HUES6 (cell line): ENCODE measurements around the gene RAPGEF4.

Experiments
- H3K27ac ChIP-seq: 2 replicates; pipeline ENCODE4 v1.7.0; 2013; ENCODE audit warnings: low read depth, mild to moderate bottlenecking, low read length, inconsistent platforms
- H3K27me3 ChIP-seq: 2 replicates; pipeline ENCODE4 v1.6.1; 2013; ENCODE audit warnings: low read length; ENCODE audit not compliant: control insufficient read depth, insufficient read depth
- H3K36me3 ChIP-seq: 2 replicates; pipeline ENCODE4 v1.6.1; 2013; ENCODE audit warnings: low read length; ENCODE audit not compliant: control insufficient read depth, insufficient read depth
- H3K4me1 ChIP-seq: 2 replicates; pipeline ENCODE4 v1.6.1; 2013; ENCODE audit warnings: low read length; ENCODE audit not compliant: control insufficient read depth, insufficient read depth
- H3K4me3 ChIP-seq: 2 replicates; pipeline ENCODE4 v1.5.1; 2013; ENCODE audit warnings: low read depth, low read length
- H3K9ac ChIP-seq: one replicate; pipeline ENCODE4 v1.6.1; 2013; ENCODE audit warnings: mild to moderate bottlenecking, low read length
- H3K9me3 ChIP-seq: 2 replicates; pipeline ENCODE4 v1.6.1; 2013; ENCODE audit warnings: low read depth, low read length; ENCODE audit not compliant: control insufficient read depth, insufficient read depth

The RAPGEF4 gene

DNA sequence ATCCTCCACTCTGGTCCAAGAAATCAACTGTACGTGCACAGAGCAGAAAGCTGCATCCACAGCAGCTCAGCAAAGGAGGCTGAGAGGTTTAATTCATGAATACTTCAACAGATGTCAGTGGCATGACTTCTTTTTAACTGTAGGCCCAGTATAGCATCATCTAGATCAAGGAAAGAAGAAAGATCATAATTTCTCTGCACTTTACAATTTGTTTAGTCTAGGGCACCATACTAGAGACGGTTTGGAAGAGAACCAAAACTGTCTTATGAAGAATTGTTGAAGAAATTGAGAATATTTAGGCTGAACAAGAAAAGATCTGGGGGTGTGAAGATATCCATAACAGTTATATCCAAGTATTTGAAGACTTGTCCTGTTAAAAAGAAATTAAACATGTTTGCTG is 309.5 kb downstream of the RAPGEF4 start:
- H3K4me3 ChIP-seq = no peak overlapping the region
- peaks cover 4% of the 10 kb centered on the region; the same call in 1 of the 2 replicates for H3K4me1 ChIP-seq
- no peak overlapping the region for H3K9ac ChIP-seq
- H3K36me3 ChIP-seq = no peaks in the 10 kb centered on the region
- no peaks in the 10 kb centered on the region for H3K27me3 ChIP-seq
- H3K9me3 ChIP-seq = no peaks in the 10 kb centered on the region
- H3K27ac ChIP-seq = no peak overlapping the region

DNA sequence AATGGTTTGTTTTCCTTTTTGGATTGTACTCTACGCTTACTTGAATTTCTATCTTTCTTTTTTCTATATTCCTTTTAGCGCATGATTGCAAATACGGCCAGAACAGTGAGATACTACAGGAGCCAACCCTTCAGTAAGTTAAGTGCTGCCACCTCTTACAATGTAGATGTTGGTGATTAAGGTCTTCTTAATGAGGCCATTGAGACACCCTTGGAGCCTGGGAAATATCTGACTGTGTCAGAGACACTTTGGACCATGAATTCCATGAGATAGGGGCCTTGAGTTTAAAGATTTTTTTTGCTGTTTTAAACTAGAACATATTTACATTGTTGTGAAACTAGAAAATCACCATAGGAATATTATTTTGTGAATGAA is 312.9 kb downstream of the RAPGEF4 start:
- no peaks in the 10 kb centered on the region for H3K9me3 ChIP-seq
- H3K4me1 ChIP-seq = peaks cover 4% of the 10 kb centered on the region; the same call in 1 of the 2 replicates
- H3K27ac ChIP-seq = no peak overlapping the region
- no peaks in the 10 kb centered on the region for H3K36me3 ChIP-seq
- no peak overlapping the region for H3K9ac ChIP-seq
- no peak overlapping the region for H3K4me3 ChIP-seq
- H3K27me3 ChIP-seq = no peaks in the 10 kb centered on the region

DNA sequence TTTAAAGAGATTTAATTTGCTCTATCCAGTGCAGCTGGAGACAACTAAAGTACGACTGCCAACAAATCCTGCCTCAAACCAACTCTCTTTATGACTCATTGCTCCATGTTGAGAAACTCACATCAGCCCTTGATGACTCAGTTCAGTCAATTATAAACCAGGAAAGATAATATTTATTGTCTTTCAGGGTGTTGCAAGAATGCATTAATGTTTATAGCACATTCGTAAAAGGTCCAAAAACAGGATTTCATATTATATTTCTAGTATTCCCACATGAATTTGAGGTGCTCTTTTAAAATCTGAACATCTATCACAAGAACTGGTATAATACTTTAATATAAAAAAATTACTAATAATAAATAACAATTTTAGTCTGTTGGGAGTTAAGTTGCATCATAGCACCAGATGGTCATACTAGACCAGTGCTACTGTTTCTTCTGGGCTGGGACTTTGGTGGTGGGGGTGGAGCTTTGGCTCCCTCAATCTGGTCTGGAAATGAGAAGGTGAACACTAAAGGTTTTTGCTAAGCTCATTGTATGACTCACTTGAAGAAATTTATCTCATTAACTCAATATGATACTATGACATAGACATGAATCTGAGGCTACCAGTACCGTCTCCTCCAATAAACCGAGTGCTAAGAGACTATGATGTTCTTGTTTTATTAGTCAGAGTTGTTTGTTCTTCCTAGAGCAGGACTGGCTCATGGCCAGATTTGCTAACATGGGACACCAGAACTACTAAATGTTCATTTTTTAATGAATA is 313.4 kb downstream of the RAPGEF4 start:
- H3K9ac ChIP-seq = no peak overlapping the region
- peaks cover 4% of the 10 kb centered on the region; the same call in 1 of the 2 replicates for H3K4me1 ChIP-seq
- H3K4me3 ChIP-seq = no peak overlapping the region
- H3K27me3 ChIP-seq = no peaks in the 10 kb centered on the region
- H3K27ac ChIP-seq = no peak overlapping the region
- no peaks in the 10 kb centered on the region for H3K36me3 ChIP-seq
- no peaks in the 10 kb centered on the region for H3K9me3 ChIP-seq

DNA sequence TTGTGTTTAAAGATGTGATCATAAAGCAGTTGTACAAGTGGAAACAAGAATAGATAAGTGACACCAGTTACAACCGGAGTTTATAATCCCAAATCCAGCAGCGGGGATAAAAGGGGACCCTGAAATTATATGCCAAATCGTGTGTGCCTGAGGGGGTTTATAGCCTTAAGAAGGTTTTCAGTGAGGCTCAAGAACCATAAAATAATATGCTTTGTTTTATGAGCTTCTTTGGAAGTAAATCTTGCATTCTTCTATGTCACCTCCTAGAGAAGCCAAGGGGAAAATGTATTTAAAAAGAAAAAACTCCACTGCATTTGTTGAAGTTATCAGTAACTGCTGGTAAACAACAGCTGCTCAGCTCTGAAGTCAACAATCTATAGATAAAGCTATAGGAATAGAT is 314.2 kb downstream of the RAPGEF4 start:
- Histone ChIP-seq H3K9ac (no peak overlapping the region), H3K9me3 (no peaks in the 10 kb centered on the region), H3K36me3 (no peaks in the 10 kb centered on the region), H3K4me3 (no peak overlapping the region), H3K27ac (no peak overlapping the region), H3K27me3 (no peaks in the 10 kb centered on the region), H3K4me1 (no peaks in the 10 kb centered on the region)

DNA sequence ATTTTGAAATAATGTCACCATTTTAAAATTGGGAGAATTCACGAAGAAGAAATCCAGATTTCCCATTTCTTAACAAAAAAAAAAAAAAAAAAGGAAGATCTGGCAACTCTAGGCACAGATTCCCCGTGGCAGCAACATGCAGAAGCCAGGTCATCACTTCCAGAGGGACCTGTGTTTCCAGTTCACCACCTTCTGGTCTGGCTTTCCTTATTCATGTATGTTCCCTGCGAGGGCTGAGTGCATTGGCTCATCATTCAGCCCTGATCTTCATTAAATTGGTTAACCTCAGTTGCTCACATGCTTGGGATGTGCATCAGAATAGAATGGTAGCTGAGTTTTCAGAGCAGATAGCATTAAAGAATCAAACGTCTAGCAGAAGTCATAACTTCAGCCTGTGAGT is 315.0 kb downstream of the RAPGEF4 start:
- no peaks in the 10 kb centered on the region for H3K36me3 ChIP-seq
- no peaks in the 10 kb centered on the region for H3K27me3 ChIP-seq
- H3K27ac ChIP-seq = no peak overlapping the region
- H3K4me1 ChIP-seq = no peaks in the 10 kb centered on the region
- no peaks in the 10 kb centered on the region for H3K9me3 ChIP-seq
- no peak overlapping the region for H3K9ac ChIP-seq
- no peak overlapping the region for H3K4me3 ChIP-seq

DNA sequence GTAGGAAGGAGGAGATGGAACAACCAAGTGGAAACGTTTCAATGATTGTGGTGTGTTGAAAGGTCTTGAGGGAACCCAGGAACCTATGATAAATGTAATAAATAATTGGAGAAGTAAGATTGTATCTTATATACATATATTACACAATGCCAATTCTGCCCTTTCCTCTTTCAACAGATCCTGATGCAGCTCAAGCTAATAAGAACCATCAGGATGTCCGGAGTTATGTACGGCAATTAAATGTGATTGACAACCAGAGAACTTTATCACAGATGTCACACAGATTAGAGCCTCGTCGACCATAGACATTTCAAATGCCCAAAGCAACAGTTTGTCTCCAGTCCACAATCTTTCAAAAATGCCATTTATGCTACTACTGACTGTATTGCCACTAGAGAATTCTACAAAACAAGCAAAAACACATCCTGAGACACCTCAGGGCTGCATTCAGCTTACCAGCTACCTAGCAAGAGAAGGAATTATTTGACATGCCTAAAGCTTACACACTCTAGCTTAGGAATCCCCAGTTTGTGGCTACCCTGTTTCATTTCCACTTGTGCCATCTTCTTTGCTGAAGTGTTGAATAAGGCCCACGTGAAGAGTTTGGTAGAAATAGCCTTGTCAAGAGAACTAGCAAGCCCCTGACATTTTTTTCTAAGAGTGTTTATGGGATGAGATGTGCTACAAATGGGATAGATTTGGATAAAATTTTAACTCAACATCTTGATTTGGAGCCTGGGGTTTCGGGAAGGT is 316.0 kb downstream of the RAPGEF4 start:
- no peaks in the 10 kb centered on the region for H3K4me1 ChIP-seq
- H3K27me3 ChIP-seq = no peaks in the 10 kb centered on the region
- H3K9me3 ChIP-seq = no peaks in the 10 kb centered on the region
- no peak overlapping the region for H3K4me3 ChIP-seq
- H3K27ac ChIP-seq = no peak overlapping the region
- H3K9ac ChIP-seq = no peak overlapping the region
- no peaks in the 10 kb centered on the region for H3K36me3 ChIP-seq

DNA sequence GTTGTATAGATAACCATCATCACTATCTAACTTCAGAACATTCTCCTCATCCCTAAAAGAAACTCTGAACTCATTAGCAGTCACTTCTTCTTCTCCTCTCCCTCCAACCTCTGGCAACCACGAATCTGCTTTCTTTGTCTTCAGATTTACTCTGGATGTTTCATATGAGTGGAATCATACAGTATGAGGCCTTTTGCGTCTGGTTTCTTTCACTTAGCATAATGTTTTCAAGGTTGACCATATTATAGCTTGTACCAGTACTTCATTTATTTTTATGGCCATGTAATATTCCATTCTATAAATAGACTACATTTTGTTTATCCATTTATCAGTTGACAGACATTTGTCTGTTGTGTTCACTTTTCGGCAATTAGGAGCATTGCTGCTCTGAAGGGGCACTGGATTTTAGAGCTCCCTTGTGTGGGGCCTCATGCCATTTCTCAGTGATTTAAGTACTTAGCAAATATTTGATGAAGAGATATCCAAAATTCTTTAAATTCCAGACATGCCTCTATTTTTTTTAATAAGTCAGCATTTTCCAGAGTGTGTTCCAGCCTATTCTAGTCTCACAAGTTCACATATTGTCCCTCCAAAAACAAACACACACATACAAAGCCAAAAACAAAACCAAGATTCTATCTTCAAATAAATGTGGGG is 317.5 kb downstream of the RAPGEF4 start:
- Histone ChIP-seq H3K9ac (no peak overlapping the region), H3K9me3 (no peaks in the 10 kb centered on the region), H3K27me3 (no peaks in the 10 kb centered on the region), H3K27ac (no peak overlapping the region), H3K4me3 (no peak overlapping the region), H3K36me3 (no peaks in the 10 kb centered on the region), H3K4me1 (no peaks in the 10 kb centered on the region)

DNA sequence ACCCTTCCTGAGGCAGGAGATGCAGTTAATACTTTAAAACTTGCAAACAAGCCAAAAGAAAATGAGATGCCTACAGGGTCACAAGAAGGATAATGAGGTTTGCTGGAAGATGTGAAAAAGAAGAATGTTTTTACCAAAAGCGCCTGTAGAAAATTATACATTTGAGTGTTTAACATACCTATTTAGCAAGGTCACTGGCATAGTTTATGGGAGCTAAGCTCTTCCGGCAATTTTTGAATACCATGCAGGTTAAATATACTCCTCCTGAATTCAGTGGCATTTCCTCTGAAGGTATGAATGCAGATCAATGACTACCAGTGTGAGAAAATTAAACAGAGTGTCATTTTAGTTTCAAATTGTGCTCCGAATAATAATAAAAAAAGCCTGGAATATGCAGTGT is 318.8 kb downstream of the RAPGEF4 start:
- Histone ChIP-seq H3K36me3 (no peaks in the 10 kb centered on the region), H3K27ac (no peak overlapping the region), H3K9me3 (0 out of 2 replicates have a peak, but pooled peaks cover 5% of the 10 kb centered on the region), H3K4me1 (no peaks in the 10 kb centered on the region), H3K9ac (no peak overlapping the region), H3K4me3 (no peak overlapping the region), H3K27me3 (no peaks in the 10 kb centered on the region)

DNA sequence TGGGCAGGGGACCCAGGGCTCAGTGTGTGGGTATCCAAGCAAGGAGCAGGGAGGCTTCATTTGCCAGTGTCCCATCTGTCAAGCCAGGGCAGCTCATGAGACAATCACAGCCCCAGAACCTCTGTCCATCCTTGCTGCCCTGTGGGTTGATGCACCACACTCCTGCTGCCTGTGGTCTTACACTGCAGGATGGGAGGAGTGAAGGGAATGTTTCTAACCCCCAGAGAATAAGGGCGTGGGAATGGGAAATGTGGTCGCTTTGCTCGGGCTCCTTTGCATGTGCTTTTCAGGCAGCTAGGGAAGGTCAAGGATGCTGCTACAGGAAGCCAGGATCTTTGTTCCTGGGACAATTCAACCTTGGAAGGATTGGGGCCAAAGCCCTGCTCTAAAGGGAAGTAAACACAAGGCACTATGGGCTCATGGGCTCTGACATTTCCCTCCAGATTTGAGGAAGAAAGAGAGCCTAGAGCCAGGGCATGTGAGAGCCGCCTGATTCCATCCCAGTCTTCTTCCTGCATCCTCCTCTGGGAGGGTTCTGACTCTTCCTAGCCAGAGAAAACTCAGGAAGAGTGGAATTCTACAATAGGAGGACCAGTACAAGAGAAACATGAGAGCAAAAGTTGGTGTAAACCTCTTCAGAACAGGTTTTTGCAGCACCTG is 321.2 kb downstream of the RAPGEF4 start:
- Histone ChIP-seq H3K9me3 (0 out of 2 replicates have a peak, but pooled peaks cover 5% of the 10 kb centered on the region), H3K4me3 (no peak overlapping the region), H3K36me3 (no peaks in the 10 kb centered on the region), H3K27ac (no peak overlapping the region), H3K9ac (no peak overlapping the region), H3K4me1 (no peaks in the 10 kb centered on the region), H3K27me3 (no peaks in the 10 kb centered on the region)

DNA sequence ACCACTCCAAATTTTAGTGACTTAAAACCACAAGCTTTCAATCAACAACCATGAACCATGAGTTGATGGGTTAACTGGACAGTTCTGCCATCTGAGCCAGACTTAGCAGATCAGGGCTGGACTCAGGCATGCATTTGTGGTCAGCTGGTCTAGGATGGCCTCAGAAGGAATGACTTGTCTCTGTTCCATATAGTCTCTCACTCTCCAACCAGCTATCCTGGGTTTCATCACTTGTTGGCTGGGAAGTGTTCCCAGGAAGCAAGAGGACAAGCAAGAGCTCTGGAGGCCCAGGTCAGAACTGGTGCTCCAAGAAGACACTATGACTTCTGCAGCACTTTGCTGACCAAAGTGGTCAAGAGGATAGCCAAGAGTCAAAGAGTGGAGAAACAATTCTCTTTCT is 322.5 kb downstream of the RAPGEF4 start:
- Histone ChIP-seq H3K4me1 (no peaks in the 10 kb centered on the region), H3K27ac (no peak overlapping the region), H3K9me3 (0 out of 2 replicates have a peak, but pooled peaks cover 5% of the 10 kb centered on the region), H3K9ac (no peak overlapping the region), H3K27me3 (no peaks in the 10 kb centered on the region), H3K4me3 (no peak overlapping the region), H3K36me3 (no peaks in the 10 kb centered on the region)
